NCI-H2029 (cell line): ENCODE results near the gene C1R.
"Not testable (repeated sequence)": the region's sequence is repeated elsewhere in the genome, so short reads cannot be mapped to it uniquely, and the experiment has no call there.

Source experiments
- DNase-seq: peaks from one replicate; lab custom pipeline; 2025; lab: John Stamatoyannopoulos, UW

C1R gene

DNA sequence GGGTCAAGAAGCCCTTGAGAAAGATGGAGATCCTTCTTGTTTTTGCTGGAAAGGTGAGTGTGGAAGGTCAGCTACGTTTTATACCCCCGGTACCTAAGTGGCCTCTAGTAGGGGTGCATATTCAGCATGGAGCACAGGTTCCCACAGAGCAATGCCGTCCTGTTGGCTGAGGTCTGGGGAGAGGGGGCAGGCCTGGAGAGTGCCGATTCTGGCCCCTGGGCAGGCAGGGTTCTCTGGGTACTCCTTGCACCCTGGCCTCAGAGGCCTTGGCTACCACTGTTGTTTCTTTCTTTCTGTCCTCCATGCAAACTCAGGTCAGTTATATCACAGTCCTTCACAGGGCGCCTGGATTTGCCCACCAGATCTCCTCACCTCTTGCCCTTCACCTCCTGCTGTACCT lies 27.9 kb upstream of the C1R start:
- no peak for DNase-seq

DNA sequence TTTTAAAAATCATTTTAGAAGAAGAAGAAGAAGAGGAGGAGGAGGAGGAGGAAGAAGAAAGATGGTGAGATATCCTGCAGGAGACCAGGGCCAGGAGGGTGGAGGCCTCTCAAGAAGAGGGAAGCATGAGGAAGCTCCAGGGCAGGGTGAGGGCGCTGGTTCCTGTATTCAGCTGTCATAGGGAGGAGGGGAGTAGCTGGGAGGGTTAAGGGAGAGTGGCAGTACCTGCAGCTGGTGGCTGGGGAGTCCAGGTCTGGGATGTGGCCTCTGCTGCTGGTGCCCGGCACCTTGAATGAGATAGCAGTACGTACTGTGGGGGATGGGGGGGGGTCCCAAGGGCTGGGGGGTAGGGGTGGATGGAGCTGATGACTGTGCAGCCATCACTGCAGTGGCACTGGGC lies 26.6 kb upstream of the C1R start:
- DNase-seq, result no peak

DNA sequence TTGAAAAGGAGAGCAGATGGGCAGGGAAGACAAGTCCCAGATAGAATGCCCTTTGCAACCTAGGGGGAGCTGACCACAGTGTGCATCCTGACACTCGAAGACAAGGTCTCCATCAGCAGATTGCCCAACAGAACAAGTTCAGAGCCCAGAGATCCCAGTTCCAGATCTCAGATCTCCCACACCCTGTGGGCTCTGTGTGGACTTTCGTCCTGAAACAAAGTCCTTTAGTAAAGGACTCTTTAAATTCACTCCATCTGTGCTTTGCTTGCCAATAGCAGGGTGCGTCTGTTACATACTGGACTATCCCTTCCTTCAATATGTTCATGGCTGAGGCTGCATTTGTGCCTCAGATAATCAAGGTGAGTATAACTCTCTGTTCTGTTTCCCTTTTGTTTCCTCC lies 25.4 kb upstream of the C1R start:
- no peak for DNase-seq

DNA sequence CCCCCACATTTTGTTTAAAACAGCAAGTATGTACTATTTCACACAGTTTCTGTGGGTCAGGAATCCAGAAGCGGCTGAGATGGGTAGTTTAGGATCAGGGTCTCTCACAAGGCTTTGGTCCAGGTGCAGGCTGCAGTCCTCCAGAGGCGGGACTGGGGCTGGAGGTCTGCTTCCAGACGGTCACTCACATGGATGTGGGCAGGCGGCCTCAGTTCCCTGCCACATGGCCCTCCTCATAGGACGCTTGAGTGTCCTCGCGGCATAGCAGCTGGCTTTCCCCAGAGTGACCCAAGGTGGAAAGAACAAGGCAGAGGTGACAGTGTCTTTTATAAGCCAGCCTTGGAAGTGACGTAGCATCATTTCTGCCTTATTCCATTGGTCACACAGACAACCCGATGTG lies 24.7 kb upstream of the C1R start:
- no peak for DNase-seq

DNA sequence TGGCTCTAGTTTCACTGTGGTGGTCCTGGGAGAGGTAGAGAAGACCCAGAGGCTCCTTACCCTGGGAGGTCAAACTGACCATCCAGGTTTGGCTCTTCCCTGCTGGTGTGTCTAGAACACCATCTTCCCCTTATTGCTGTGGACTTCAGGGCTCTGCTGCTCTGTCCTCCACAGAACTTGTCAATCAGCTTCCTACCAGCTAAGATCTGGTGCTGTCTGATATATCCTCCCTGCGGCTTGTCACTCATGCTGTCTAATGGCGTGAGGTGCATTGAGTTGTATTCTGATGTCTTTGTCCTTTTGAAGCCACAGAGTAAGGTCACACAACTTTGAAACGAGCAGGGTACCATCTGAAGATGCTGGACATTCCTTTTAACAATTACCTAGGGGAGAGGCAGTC lies 24.0 kb upstream of the C1R start:
- DNase-seq, result no peak

DNA sequence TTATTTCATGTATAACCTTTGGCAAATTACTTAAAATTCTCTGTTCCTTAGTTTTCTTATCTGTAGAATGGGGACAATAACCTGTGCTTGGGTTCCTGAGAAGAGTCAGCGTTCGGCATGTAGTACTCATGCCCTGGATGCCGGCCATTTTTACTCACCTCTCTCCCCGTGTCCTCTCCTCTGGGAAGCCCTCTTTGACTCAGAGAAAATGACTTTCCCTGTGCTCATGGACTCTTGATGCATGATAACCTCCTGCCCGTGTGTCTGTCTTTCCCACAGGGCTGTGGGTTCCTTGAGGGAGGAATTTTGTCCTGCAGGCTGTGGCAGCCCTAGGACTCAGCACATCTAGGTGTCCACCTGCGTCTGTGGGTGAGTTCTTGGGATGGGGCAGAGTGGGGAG lies 22.6 kb upstream of the C1R start:
- no peak for DNase-seq

DNA sequence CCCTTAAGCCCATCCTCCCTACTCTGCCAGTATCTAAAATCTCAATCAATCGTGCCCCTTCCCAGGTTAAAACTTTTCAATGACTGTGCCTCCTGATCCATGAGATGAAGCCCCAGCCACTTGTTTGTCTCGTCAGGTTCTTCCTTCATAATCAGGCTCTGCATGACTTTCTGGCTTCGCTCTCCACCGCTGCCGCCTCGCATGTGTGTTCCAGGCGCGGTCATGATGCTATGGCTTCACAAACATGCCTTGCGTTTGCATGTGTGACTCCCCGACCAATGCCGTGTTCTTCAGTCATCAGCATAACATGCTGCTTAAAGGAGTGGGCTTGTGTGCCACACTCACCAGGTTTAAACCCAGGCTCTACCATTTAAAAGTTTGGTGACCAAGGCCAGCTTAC lies 21.8 kb upstream of the C1R start:
- DNase-seq, result no peak

DNA sequence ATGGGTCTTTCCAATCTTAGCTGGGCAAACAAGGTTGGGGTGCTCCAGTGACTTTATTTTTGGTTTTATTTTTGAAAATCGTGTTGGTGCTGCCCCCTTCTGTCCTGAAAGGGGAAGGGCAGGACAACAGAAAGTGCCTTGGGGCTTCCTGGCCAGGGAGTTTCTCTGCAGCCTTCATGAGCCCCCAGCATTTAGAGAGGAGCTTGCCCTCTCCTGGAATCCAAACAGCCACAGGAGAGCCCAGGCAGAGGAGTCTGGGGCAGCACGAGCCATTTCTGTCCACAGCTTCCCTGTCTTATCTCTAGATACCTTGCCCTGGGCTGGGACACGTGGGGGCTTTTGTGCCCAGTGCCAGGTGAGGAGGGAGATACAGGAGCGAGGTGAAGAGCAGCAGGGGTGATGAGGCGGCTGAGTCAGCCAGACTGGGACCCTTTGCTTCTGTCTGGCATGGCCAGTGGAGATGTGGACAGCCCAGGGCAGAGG lies 21.2 kb upstream of the C1R start:
- peak; percentile 9 for DNase-seq

DNA sequence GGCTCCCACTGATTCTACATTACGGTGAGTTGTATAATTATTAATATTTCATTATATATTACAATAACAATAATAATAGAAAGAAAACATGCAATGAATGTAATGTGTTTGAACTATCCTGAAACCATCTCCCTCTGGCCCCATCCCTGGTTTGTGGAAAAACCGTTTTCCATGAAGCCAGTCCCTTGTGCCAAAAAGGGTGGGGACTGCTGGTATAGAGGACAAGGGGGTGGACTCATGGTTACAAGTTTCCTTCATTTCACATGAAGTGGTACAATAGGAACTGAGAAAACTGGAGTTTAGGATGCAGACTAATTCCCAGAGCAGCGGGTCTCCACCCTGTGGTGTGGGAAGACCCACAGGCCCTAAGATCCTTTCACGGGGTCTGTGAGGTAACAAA lies 19.8 kb upstream of the C1R start:
- DNase-seq, result no peak

DNA sequence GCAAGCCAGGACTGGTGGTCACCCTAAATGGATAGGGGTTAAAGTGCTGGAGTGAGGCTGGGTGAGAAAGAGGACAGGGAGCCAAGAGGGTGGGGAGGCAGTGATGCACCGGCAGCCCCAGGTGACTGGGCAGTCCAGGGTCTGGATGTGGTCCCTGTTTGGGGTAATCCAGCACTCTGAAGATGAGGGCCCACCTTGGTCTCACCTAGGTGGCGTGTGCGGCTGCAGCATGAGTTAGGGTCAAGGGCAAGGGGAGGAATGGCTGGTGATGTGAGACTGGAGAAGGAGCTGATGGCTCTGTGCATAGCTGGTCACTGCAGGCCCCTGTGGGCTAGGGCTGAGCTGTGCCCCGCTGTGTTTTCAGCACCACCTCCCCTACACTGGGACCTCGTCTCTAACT lies 18.4 kb upstream of the C1R start:
- DNase-seq, result no peak

DNA sequence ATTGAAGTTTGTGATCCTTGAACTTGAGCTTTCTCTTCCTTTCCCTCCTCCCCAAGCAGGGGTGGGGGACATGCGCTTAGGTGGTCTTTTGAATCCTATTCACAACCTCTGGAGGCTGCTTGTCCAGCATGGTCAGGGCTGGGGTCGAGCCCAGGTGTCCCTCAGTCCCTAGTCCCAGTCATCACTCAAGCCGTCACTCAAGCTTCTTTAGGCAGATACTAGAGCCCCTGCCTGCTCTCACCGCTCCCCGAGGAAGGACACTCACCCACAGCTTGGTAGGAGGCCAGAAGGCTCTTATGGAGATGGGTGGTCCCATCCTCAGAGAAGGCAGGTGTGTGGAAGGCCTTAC lies 17.3 kb upstream of the C1R start:
- DNase-seq, result no peak

DNA sequence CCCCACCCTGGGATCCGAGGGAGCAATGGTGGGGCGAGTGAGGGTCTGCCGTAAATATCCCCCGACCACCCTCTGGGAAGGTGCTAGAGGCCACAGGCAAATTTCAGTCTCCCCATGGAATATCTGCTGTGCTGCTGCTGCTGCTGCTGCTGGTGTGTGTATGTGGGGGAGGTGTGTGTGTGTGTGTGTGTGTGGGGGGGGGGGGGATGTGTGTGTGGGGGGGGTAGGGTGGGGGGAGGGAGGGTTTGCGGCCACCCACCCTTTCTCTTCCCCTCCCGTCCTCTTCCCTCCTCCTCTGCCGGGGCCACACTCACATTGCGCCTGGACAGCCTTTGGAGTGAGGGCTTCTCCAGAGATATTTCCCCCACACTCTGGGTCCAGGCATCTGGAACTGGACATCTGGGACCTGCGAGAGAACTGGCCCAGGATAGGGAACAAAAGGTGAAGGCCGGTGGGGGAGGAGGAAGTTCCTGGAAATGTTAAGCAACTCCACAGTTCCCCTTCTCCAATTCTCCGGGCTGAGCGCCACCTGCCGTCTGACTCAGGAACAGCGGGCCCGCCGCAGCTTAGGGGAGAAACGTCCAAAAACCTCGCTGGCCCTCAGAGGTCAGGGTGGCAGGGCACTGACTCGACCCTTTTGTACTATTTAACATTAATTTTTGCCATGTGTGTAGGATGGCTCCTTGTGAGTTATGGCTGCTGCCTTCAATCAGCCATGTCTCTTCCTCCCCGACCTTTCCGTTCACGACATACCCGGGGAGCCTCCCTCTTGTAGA lies 16.7 kb upstream of the C1R start, which contains the start of gene C1RL:
C1RL (minus strand) TSS at position 419 of the 776 bp plus-strand sequence; CDS start at position 385, 34 bp downstream.
- DNase-seq, result peak; percentile 77

DNA sequence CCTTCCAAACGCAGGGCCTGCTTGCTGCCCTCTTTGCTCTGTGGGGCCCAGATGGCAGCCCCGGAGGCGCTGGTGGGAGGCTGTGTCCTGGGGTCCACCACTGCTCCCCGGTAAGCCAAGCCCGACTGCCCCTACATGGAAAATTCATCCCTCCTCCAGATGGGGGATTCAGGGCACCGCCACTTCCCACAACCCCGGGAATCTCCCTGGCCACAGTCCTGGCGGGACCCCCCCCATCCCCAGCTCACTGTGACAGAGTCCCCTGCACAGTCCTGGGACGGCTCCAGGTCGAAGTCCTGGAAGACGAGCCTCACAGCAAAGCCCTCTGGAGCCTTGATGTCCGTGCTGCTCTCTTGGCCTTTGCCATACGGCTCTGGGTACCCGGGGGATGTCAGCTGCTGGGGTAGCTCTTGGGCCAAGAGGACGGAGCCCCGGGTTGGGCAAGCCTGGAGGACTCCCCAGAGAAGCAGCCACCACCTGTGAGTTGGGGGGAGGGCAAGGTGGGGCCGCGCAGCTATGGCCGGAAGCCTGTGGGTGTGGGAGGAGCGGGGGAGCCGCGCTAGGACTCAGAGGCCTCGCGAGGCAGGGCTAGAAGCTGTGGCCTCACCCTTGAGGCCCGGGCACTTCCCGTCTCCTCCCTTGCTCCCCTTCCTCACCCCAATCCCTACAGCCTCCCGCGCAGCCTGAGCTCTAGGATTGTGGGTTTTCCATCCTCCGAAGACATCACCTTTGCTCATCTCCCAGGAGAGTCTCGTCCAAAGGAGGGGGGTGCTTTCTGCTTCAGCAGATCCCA lies 16.0 kb upstream of the C1R start:
- peak; percentile 47 for DNase-seq

DNA sequence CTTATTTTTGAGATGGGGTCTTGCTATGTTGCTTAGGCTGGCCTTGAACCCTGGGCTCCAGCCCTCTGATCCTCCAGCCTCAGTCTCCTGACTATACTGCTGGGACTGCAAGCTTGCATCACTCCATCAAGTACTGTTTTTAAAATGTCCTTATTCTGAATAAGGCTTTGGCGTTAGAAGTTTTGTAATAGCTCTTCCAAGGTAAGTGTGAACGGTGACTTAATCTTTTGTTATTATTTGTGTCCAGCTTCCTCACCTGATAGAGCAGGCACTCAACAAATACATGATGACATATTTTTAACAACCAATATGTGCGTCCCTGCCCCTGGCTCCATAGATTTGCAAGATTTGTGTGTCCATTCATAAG lies 15.4 kb upstream of the C1R start:
- no peak for DNase-seq

DNA sequence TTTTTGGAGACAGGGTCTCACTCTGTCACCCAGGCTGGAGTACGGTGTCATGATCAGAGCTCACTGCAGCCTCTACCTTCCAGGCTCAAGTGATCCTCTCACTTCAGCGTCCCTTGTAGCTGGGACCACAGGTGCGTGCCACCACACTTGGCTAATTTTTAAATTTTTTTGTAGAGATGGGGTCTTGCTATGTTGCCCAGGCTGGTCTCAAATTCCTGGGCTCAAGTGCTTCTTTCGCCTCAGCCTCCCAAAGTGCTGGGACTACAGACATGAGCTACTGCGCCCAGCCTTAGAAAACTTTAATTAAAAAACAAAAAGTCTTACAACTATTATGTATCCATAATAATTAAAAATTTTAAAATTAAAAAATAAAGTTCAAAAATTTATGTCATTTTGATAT lies 14.9 kb upstream of the C1R start:
- not testable (repeated sequence) for DNase-seq

DNA sequence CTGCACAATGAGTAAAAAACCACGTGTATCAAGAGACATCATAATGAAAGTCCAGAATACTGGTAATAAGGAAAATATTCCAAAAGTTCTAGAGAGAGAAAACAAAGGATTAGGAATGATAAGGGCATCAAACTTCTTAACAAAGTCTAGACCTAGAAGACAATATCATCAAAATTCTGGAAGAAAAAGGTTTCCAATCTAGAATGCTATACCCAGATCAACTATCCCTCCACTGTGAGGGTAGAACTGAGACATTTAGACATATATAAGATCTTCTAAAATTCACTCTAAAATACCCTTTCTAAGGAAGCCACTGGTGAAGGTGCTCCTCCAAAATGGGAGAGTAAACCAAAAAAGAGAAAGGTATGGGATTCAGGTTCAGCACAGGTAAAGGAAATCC lies 13.8 kb upstream of the C1R start:
- no peak for DNase-seq

DNA sequence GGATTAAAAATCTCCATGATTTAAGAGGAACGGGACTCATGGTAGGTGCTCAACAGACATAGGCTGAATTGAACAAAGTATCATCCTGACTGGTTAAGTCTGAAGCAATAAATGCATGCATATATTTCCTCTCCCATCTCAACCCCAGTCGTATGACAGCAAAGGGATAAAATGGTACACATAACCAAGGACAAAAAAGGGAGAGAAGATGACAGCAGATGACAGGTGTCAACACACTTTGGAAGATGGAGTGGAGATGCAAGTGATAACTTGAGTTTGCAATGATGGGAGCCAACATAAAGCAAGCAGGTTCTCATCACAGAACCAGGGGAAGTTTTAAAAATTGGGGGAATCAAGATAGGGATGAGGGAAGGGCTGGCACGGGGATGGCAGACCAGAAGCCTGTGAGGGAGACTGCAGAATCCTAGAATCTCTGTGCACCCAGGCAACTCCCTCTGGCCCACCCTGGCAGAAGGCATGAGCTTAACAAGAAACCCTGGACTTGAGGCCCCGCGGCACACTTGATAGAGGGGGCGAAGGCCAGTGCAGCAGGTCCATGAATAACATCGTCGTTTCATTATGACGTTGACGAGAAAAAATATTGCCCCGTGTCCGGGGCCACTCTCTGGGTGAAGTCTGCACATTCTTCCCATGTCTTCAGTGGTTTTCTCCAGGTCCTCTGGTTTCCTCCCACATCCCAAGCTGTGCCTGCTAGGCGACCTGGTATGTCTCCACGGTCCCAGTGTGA lies 11.8 kb upstream of the C1R start:
- no peak for DNase-seq

DNA sequence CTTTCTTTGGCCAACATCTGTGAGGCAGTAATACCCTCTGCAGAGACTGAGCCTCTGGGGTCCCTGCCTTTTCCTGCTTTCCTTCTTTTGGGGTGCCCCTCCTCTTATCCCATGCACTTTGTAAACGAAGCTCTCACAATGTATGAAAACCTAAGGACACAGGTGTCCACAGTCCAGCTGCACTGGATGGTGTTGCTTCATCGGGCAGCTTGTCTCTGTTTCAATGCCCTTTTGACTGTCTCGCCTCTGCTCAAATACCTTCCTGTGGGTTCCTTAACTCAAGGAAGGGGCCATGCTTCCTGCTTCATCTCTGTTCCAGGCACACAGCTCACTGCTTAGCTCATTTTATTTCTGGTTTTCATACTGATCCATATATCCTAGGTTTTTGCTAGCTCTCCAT lies 10.3 kb upstream of the C1R start:
- no peak for DNase-seq

DNA sequence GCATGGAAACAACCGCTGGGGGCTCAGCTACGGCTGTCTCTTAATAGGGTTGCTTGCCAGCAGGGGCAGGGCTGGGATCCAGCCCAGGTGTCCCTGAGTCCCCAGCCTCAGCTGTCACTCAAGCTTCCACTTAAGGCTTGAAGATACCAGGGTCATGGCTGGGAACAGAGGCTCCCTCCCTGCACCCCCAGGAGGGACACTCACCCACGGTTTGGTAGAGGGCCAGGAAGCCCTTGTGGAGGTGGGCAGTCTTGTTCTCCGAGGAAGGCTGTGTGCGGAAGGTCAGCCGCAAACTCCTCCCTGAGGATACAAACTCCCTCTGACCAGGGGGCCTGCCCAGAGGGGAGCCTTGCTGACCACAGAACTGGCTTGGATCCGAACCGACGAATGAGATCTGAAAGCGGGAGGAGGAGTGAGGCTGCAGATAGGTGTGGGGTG lies 9.5 kb upstream of the C1R start:
- no peak for DNase-seq

DNA sequence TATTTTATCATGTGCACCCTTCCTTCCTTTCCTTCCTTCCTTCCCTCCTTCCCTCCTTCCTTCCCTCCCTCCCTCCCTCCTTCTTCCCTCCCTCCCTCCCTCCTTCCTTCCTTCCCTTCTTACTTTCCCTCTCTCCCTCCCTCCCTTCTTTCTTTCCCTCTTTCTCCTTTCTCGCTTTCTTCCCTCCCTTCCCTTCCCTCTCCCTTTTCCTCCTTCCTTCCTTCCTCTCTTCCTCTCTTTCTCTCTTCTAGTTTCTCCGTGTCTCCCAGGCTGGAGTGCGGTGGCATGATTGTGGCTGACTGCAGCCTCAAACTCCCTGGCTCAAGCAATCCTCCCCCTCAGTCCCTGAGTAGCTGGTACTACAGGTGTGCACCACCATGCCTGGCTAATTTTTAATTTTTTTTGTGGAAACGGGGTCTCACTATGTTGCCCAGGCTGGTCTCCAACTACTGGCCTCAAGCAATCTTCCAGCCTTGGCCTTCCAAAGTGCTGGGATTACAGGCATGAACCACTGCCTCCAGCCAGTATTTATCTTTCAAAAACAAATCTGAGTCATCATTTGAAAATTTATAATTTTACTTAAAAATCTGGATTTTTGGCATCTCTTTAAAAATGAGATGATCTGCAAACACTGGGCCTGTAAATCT lies 8.9 kb upstream of the C1R start:
- no peak for DNase-seq

DNA sequence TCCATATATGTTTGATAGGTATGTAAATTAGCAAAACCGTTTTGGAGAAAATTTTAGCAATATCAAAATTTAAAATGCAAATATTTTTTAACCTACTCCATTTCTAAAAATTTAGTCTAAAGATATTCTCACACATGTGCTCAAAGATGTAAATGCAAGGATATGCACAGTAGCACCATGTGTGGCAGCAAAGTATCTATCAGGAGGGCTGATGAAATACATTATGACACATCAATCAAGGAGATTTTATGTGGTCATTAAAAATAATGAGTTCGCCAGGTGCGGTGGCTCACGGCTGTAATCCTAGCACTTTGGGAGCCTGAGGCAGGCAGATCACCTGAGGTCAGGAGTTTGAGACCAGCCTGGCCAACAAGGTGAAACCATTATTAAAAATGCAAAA lies 8.0 kb upstream of the C1R start:
- no peak for DNase-seq

DNA sequence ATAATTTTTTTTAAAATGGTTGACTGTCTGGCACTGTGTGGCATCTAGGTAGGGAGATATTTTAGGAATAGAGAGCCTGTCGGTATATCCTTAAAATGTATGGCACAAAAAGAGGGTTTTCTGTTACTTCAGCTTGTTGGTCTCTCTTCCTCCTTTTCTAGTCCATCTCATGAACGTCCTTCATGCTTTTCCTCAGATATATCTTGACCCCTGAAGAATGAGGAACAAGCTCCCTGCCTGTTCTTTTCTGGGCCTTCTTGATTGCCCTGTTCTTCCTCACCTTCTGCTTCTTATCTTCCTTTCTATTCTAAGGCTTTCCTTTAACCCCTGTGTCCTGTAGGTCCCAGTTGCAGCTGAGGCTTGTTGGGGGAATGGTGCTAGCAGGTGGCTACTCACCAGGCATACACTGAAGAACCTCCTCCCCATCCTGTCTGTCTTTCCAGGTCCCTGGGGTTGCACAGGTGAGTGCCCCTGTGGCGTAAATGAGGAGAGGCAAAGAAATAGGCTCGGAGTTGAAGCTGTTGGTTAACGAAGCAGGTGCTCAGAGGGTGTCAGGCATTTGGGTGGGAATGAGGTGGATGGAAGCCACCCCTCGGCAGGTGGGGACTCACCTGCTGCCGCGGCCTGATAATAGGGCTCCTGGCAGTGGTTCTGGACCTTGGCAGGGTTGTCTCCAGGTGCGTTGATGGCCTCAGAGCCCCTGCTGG lies 7.2 kb upstream of the C1R start:
- no peak for DNase-seq
